GM13977 (cell line): ENCODE measurements around the gene ITM2A.

Source experiments
- DNase-seq: peaks from one replicate; pipeline ENCODE4 v3.0.0; 2012; ENCODE audit warnings: low spot score
- CTCF ChIP-seq: IDR thresholded peaks from 2 replicates; pipeline ENCODE4 v1.5.1; 2012; ENCODE audit warnings: mild to moderate bottlenecking, control low read depth; ENCODE audit not compliant: insufficient read depth; ENCODE audit errors: extremely low read depth, missing control alignments
- in situ Hi-C: fragments of 300-500 bp; cut with MboI; formaldehyde crosslinking; loops from one replicate; pipeline ENCODE4 v1.12.0; 2022; ENCODE audit warnings: low sequenced_read_pairs, low pct_unique_long_range_greater_than_20kb, mixed read lengths, inconsistent platforms; ENCODE audit not compliant: unreplicated experiment

Gene ITM2A

GRCh38 chrX:79408623-79409322 lies 41.6 kb upstream of the ITM2A start:
- in situ Hi-C loops, result no loop called here
- DNase-seq, result no peak
- no peak for TF ChIP-seq CTCF

GRCh38 chrX:79400623-79401022 lies 33.5 kb upstream of the ITM2A start:
- in situ Hi-C loops, result no loop called here
- no peak for DNase-seq
- no peak for TF ChIP-seq CTCF

- DNase-seq, result no peak
- in situ Hi-C loops, result no loop called here
- no peak for TF ChIP-seq CTCF
Observed at GRCh38 chrX:79375340-79375739, 8.2 kb upstream of the ITM2A start.

GRCh38 chrX:79371640-79372039 lies 4.5 kb upstream of the ITM2A start:
- no peak for DNase-seq
- TF ChIP-seq CTCF, result no peak
- in situ Hi-C loops, result no loop called here

- DNase-seq, result no peak
- TF ChIP-seq CTCF, result no peak
- in situ Hi-C loops, result no loop called here
Observed at GRCh38 chrX:79371101-79371500, 4.0 kb upstream of the ITM2A start.

GRCh38 chrX:79369871-79370270 lies 2.7 kb upstream of the ITM2A start:
- TF ChIP-seq CTCF, result no peak
- DNase-seq, result no peak
- in situ Hi-C loops, result no loop called here
